ENCODE results near the gene UBA6.
A peak's percentile ranks its signal among the peaks of the same experiment; 100 is the strongest.
"Not testable (repeated sequence)": the region's sequence is repeated elsewhere in the genome, so short reads cannot be mapped to it uniquely, and the experiment has no call there.

The UBA6 gene

DNA sequence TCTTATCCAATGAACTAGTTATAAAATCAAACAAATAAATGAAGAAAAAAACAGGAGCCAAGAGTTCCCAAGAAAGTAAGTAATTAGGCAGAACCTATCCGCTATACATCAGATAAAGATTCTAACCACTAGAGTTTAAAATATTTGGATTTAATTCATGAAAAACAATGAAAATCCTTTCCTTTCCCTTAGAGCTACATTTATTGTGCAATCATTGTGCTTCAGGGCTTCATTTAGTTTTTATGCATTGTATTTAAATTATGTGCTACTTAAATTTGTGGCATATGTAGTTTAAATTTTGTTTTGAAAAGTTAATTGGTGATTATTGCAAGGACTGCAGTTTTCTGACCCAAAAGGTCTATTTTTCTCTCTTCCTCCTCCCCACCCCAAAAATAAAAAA is 35.3 kb upstream of the UBA6 start:
- no peaks in the 10 kb centered on the region for H3K4me1 ChIP-seq (ENCODE audit: low read length)
- H3K27me3 ChIP-seq (replicated peaks; ENCODE audit: insufficient read depth, low read length): no peaks in the 10 kb centered on the region
- no peak overlapping the region for H2AFZ ChIP-seq (ENCODE audit: low read length)
- H3K9ac ChIP-seq (ENCODE audit: low read length): no peak overlapping the region
- TF ChIP-seq, protein P1, sequence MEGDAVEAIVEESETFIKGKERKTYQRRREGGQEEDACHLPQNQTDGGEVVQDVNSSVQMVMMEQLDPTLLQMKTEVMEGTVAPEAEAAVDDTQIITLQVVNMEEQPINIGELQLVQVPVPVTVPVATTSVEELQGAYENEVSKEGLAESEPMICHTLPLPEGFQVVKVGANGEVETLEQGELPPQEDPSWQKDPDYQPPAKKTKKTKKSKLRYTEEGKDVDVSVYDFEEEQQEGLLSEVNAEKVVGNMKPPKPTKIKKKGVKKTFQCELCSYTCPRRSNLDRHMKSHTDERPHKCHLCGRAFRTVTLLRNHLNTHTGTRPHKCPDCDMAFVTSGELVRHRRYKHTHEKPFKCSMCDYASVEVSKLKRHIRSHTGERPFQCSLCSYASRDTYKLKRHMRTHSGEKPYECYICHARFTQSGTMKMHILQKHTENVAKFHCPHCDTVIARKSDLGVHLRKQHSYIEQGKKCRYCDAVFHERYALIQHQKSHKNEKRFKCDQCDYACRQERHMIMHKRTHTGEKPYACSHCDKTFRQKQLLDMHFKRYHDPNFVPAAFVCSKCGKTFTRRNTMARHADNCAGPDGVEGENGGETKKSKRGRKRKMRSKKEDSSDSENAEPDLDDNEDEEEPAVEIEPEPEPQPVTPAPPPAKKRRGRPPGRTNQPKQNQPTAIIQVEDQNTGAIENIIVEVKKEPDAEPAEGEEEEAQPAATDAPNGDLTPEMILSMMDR (IDR thresholded peaks at IDR 0.05; ENCODE audit: low read length): no peak
- TF ChIP-seq EZH2phosphoT487 (IDR thresholded peaks at IDR 0.05; ENCODE audit: low read length) (no peak), EZH2 (optimal IDR thresholded peaks at IDR 0.05; ENCODE audit: low read depth, low read length) (no peak)
- H3K79me2 ChIP-seq (ENCODE audit: low read length): no peaks in the 10 kb centered on the region
- no peaks in the 10 kb centered on the region for H3F3A ChIP-seq (ENCODE audit: insufficient read depth, low read length)
- H3K9me3 ChIP-seq (replicated peaks; ENCODE audit: insufficient read depth, low read length): no peaks in the 10 kb centered on the region
- H3K36me3 ChIP-seq (replicated peaks; ENCODE audit: insufficient read depth, low read length): no peaks in the 10 kb centered on the region
- no peak for DNase-seq
- H3K4me3 ChIP-seq (ENCODE audit: low read length): no peak overlapping the region
- H3K4me2 ChIP-seq (ENCODE audit: low read depth, low read length): no peak overlapping the region
- no peak overlapping the region for H3K27ac ChIP-seq (ENCODE audit: low read length)
- H4K20me1 ChIP-seq (ENCODE audit: insufficient read depth, low read length): no peaks in the 10 kb centered on the region
- H3K9me2 ChIP-seq (replicated peaks; ENCODE audit: insufficient read depth, low read length): no peaks in the 10 kb centered on the region

DNA sequence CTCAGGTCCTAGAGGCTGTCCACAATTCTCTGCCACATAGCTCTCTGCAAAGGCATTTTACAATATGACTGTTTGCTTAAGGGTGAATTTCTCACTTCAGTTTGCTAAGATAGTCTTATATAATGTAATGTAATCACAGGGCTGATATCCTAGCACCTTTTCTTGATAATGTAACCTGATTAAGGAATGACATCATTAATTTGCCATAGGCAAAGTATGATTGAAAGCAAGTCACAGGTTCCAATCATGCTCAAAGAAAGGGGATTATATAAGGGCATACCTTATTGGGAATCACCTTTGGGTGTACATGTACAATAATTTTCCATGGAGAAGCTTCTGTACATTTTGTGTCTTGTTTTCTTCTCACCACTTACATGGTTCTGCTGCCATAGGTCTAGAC is 34.4 kb upstream of the UBA6 start:
- H3F3A ChIP-seq (ENCODE audit: insufficient read depth, low read length): no peaks in the 10 kb centered on the region
- H3K36me3 ChIP-seq (replicated peaks; ENCODE audit: insufficient read depth, low read length): no peaks in the 10 kb centered on the region
- H3K27ac ChIP-seq (ENCODE audit: low read length): no peak overlapping the region
- H2AFZ ChIP-seq (ENCODE audit: low read length): no peak overlapping the region
- no peak overlapping the region for H3K4me2 ChIP-seq (ENCODE audit: low read depth, low read length)
- TF ChIP-seq EZH2phosphoT487 (IDR thresholded peaks at IDR 0.05; ENCODE audit: low read length): no peak
- no peak for TF ChIP-seq EZH2 (optimal IDR thresholded peaks at IDR 0.05; ENCODE audit: low read depth, low read length)
- H4K20me1 ChIP-seq (ENCODE audit: insufficient read depth, low read length): no peaks in the 10 kb centered on the region
- no peaks in the 10 kb centered on the region for H3K9me2 ChIP-seq (replicated peaks; ENCODE audit: insufficient read depth, low read length)
- DNase-seq: no peak
- H3K79me2 ChIP-seq (ENCODE audit: low read length): no peaks in the 10 kb centered on the region
- H3K4me3 ChIP-seq (ENCODE audit: low read length): no peak overlapping the region
- no peaks in the 10 kb centered on the region for H3K9me3 ChIP-seq (replicated peaks; ENCODE audit: insufficient read depth, low read length)
- no peaks in the 10 kb centered on the region for H3K27me3 ChIP-seq (replicated peaks; ENCODE audit: insufficient read depth, low read length)
- H3K4me1 ChIP-seq (ENCODE audit: low read length): no peaks in the 10 kb centered on the region
- no peak overlapping the region for H3K9ac ChIP-seq (ENCODE audit: low read length)

DNA sequence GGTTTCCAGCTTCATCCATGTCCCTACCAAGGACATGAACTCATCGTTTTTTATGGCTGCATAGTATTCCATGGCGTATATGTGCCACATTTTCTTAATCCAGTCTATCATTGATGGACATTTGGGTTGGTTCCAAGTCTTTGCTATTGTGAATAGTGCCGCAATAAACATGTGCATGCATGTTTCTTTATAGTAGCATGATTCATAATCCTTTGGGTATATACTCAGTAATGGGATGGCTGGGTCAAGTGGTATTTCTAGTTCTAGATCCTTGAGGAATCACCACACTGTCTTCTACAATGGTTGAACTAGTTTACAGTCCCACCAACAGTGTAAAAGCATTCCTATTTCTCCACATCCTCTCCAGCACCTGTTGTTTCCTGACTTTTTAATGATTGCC is 29.6 kb upstream of the UBA6 start:
- H3K79me2 ChIP-seq (ENCODE audit: low read length); H3K9me2 ChIP-seq (replicated peaks; ENCODE audit: insufficient read depth, low read length); H3K4me3 ChIP-seq (ENCODE audit: low read length); H4K20me1 ChIP-seq (ENCODE audit: insufficient read depth, low read length); H3K4me1 ChIP-seq (ENCODE audit: low read length); H3F3A ChIP-seq (ENCODE audit: insufficient read depth, low read length); DNase-seq; H2AFZ ChIP-seq (ENCODE audit: low read length); H3K27me3 ChIP-seq (replicated peaks; ENCODE audit: insufficient read depth, low read length); H3K4me2 ChIP-seq (ENCODE audit: low read depth, low read length); H3K9ac ChIP-seq (ENCODE audit: low read length); H3K36me3 ChIP-seq (replicated peaks; ENCODE audit: insufficient read depth, low read length); H3K27ac ChIP-seq (ENCODE audit: low read length); H3K9me3 ChIP-seq (replicated peaks; ENCODE audit: insufficient read depth, low read length): not testable (repeated sequence)

DNA sequence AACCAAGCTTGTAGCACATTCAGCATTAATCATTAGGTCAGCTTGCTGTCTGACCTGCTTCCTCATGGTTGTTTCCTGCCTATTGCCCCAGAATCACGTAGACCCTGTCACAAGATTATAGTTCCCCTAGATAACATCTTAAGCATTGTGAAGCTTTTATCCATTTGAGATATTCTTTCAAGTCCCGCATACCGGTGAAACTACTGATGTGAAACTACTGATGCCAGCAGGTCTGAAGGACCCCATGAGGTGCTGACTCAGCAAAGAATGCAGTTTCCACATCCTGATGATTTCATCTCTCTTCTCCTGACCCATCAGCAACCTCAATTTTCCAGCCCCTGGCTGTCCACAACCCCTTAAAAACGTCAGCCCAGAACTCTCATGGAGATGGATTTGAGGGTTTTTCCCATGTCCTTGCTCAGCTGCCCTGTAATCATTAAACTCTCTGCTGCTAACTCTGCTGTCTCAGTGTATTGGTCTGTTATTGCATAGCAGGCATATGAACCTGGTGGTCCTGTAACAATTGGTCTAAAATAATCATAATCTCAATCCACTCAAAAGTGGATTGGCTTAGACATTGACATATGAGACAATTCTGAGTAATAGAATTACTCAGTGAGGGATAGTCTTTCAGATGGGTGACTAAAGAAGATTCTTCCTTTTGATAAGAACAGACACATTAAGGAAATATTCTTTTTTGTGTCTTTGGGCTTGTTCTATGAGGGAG is 26.3 kb upstream of the UBA6 start:
- Histone ChIP-seq H3K36me3 (replicated peaks; ENCODE audit: insufficient read depth, low read length) (no peaks in the 10 kb centered on the region), H3K9ac (ENCODE audit: low read length) (no peak overlapping the region), H4K20me1 (ENCODE audit: insufficient read depth, low read length) (no peaks in the 10 kb centered on the region), H3K4me2 (ENCODE audit: low read depth, low read length) (peak overlapping the region; percentile 7; the same call in 1 of the 2 replicates), H3K27me3 (replicated peaks; ENCODE audit: insufficient read depth, low read length) (no peaks in the 10 kb centered on the region), H3F3A (ENCODE audit: insufficient read depth, low read length) (no peaks in the 10 kb centered on the region), H3K4me3 (ENCODE audit: low read length) (peak overlapping the region; percentile 6; the same call in 1 of the 2 replicates), H3K79me2 (ENCODE audit: low read length) (no peaks in the 10 kb centered on the region), H2AFZ (ENCODE audit: low read length) (no peak overlapping the region), H3K27ac (ENCODE audit: low read length) (peak overlapping the region; percentile 12; the same call in 1 of the 2 replicates), H3K4me1 (ENCODE audit: low read length) (no peaks in the 10 kb centered on the region), H3K9me3 (replicated peaks; ENCODE audit: insufficient read depth, low read length) (no peaks in the 10 kb centered on the region), H3K9me2 (replicated peaks; ENCODE audit: insufficient read depth, low read length) (no peaks in the 10 kb centered on the region)
- peak; percentile 55 for DNase-seq
- TF ChIP-seq, protein P1 (IDR thresholded peaks at IDR 0.05; ENCODE audit: low read length): no peak
- TF ChIP-seq EZH2 (optimal IDR thresholded peaks at IDR 0.05; ENCODE audit: low read depth, low read length) (no peak), EZH2phosphoT487 (IDR thresholded peaks at IDR 0.05; ENCODE audit: low read length) (no peak)
